Measurements from ENCODE around the gene CCDC91.
"Not testable (repeated sequence)": the region's sequence is repeated elsewhere in the genome, so short reads cannot be mapped to it uniquely, and the experiment has no call there.

Gene CCDC91

DNA sequence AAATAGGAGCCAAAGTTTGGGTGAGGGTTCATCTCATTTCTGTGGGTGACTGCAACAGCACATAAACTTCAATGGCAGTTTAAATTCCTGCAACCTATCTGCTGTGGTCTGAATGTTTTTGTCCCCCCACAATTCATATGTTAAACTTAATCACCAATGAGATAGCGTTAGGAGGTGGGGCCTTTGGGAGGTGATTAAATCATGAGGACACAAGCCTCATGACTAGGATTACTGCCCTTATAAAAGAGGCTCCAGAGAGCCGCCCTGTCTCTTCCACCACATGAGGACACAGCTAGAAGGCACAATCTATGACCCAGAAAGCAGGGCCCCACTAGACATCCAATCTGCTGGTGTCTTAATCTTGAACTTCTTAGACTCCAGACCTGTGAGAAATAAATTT lies 3.8 kb upstream of the CCDC91 start:
- DNase-seq = no peak

- peak; percentile 21 for DNase-seq
Observed at GRCh38 chr12:28189784-28190320, 404 bp upstream of the CCDC91 start.

DNA sequence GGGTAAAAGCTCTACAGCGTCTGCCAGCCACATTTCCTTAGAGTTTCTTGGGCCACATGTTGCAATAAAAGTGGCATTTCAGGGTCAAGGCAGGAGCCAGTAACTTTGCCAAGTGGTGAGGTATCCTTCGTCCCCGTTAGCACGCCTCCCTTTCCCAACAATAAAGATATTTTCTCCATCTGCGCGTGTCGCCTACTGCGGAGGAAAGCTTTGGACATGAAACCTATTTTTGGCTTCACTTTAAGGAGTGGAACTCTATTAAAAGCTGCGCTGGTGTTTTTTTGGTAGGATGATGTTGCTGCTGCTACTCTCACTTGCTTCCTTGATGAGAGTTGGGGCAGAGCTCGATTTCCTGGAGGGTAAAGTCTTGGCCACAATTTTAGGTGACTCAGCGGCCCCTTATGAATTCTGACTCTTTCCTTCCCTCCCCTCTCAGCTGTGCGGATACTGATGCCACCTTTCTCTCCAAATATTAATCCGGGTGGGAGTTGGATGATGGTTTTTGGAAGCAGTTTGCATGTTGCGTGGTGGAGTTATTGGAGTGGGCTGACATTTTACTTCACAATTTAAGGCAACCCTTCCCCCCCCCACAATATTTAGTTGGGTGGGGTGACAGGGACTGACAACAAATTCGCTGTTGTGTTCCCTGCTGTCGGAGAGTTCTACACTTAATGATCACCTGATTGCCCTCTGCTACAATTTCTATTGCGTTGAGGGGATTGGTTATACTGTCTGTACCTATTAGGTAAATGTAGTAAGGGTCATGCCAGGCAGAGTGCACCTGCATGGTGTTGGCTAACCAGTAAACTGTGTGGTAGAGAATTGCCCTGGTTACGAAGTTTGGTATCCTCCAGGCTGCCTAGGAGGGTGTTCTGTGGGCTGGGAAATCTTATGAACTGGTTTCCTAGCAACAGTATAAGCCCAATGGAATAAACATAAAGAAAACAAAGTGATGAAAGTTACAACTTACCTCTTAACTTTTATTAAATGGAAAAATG lies 1.1 kb downstream of the CCDC91 start:
- DNase-seq = peak; percentile 64

DNA sequence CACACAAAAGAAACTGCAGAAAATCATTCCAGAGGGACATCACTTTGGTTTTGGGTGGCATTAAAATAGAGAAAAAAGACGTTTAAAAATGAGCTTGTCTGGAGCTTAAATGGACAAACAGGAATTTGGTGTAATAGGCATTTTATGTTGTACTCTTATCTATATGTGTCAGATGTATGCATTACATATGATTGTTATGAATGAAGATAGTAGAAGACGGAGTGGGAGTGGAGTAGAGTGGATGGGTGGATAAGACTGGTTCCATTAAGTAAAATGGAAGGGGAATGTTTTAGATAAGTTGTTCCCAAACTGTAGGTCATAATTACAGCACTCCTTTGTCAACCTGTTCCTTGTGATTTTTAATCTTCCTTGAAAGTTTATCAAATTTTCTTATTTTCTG lies 1.9 kb downstream of the CCDC91 start:
- DNase-seq = peak; percentile 90

- DNase-seq = not testable (repeated sequence)
Observed at GRCh38 chr12:28194621-28195020, 4.4 kb downstream of the CCDC91 start.

DNA sequence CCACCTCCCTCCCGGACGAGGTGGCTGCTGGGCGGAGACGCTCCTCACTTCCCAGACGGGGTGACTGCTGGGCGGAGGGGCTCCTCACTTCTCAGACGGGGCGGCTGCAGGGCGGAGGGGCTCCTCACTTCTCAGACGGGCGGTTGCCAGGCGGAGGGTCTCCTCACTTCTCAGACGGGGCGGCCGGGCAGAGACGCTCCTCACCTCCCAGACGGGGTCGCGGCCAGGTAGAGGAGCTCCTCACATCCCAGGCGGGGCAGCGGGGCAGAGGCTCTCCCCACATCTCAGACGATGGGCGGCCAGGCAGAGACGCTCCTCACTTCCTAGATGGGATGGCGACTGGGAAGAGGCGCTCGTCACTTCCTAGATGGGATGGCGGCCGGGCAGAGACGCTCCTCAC lies 10.9 kb downstream of the CCDC91 start:
- DNase-seq = not testable (repeated sequence)

DNA sequence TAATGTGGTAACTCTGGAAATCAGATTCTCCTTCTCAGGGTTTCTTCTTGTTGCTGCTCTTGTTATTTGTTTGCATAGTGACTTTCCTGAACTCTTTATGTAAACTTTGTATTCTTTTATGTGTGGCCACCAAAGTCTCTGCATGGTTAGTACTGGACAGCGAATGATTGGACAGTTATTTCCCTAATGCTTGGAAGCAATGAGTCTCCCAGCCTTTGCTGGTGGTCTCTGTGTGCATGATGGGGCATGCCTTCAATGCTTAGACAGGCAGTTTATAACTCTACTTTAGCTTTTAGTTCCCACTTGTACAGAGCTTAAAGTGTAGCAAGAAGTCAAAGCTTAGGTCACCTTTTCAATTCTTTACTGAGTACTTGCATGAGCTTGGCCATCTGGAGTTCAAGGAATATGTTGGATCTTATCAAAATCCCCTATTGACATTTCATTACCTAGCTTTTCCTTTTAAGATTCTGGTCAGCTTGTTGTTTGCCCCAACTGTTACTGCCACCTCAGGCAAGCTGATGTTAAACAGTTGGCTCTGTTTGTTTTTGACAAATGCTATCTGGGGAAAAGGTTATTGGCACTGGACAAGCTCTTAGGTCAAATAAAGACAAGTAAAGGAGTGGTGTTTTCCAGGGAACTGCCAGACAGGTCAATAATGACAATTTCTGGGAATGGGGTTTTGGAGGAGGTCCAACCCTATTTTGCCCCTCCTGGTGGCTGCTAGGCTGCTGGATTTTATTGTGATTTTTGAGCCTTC lies 12.3 kb downstream of the CCDC91 start:
- no peak for DNase-seq

- peak; percentile 54 for DNase-seq
Observed at GRCh38 chr12:28209782-28210181, 19.5 kb downstream of the CCDC91 start.

GRCh38 chr12:28212182-28212581 lies 21.9 kb downstream of the CCDC91 start:
- DNase-seq = no peak

- DNase-seq = no peak
Observed at GRCh38 chr12:28215021-28215420, 24.8 kb downstream of the CCDC91 start.

- DNase-seq = no peak
Observed at GRCh38 chr12:28216016-28216415, 25.8 kb downstream of the CCDC91 start.

GRCh38 chr12:28217805-28218204 lies 27.5 kb downstream of the CCDC91 start:
- no peak for DNase-seq

GRCh38 chr12:28218875-28219274 lies 28.6 kb downstream of the CCDC91 start:
- no peak for DNase-seq

- DNase-seq = no peak
Observed at GRCh38 chr12:28219827-28220226, 29.6 kb downstream of the CCDC91 start.

GRCh38 chr12:28222081-28222700 lies 31.9 kb downstream of the CCDC91 start:
- no peak for DNase-seq

- no peak for DNase-seq
Observed at GRCh38 chr12:28223025-28223554, 32.8 kb downstream of the CCDC91 start.

DNA sequence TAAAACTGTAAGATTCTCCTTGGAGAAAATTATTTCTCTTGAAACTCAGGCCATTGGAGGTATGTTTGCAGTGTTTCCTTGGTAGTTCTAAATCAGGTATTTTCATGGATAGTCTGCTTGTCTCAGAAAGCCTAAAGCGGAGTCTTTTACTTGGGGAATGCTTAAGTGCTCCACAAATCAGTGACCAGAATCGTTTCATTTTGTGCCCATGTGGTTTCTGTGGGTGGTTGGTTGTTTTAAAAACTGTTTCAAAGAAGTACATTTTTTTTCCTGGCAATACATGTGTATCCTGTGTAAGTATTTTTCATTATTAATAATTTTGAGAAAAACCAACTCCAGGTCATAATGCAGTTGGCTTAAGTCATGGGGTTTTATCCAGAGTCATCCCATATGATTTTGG lies 33.6 kb downstream of the CCDC91 start:
- no peak for DNase-seq

- no peak for DNase-seq
Observed at GRCh38 chr12:28226705-28227104, 36.4 kb downstream of the CCDC91 start.

GRCh38 chr12:28227251-28227650 lies 37.0 kb downstream of the CCDC91 start:
- no peak for DNase-seq

DNA sequence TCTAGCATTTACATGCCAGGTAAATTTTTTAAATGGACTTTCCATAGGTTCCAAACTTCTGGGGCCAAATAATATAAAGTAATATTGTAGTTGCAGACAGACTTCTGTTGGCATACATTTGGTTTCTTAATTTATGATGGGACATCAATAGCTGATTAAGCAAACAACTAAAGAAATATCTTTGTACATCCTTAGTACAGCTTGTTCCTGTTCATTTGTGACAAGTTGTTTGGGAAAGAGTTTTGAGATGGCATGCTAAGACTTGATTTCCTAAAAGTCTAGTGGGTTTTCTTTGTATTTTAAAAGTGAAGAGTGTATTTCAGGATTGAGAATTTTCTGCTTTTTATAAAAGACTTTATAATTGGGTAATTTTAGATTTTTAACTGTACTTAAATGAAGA lies 41.0 kb downstream of the CCDC91 start:
- no peak for DNase-seq

GRCh38 chr12:28232211-28232928 lies 42.1 kb downstream of the CCDC91 start:
- no peak for DNase-seq

- DNase-seq = peak; percentile 38
Observed at GRCh38 chr12:28234444-28234843, 44.2 kb downstream of the CCDC91 start.

Data from hematopoietic multipotent progenitor cell treated with erythropoietin and hydrocortisone succinate and interleukin-3 and kit ligand, for 6 days (in vitro differentiated cells).